Upper lobe of left lung (tissue), 4 donors: ENCODE data around the gene ASTE1.

Experiments used
- EP300 ChIP-seq, 4 donors: sonication (generic); formaldehyde crosslinking; IDR thresholded peaks; one replicate each; pipeline ENCODE4 v1.5.1; 2017; ENCODE audit warnings: antibody characterized with exemption in 4 of 4, control low read depth in 2 of 4
- POLR2A ChIP-seq, 4 donors: fragments of 450-650 bp; IDR thresholded peaks; one replicate each; pipeline ENCODE4 v1.5.1; 2016 to 2017; ENCODE audit warnings: antibody characterized with exemption in 4 of 4, mild to moderate bottlenecking in 2 of 4
- TF ChIP-seq, protein P1 (sequence below), 6 experiments: fragments of 450-650 bp in 4 of 6; fragments of 200-600 bp in 2 of 6; sonication (generic) in 2 of 6; IDR thresholded peaks; one replicate each; pipeline ENCODE4 v1.5.1; 2016 to 2019; ENCODE audit warnings: antibody characterized with exemption in 6 of 6

DNA sequence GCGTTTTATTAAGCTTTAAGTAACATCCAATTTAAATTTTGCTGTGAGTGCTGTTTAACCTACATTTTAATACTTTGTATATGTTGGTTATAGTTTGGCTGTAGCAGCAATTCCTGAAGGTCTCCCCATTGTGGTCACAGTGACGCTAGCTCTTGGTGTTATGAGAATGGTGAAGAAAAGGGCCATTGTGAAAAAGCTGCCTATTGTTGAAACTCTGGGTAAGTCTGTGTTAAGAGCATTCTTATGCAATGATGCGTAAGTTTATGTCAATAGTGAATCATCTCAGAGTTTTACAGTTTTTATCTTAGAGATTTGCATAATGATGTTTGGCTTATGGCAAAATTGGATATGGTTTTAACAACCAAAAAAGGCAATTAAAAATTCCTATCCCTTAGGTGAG is 62.7 kb downstream of the ASTE1 start:
- TF ChIP-seq POLR2A (IDR thresholded peaks at IDR 0.05) (no peak), EP300 (IDR thresholded peaks at IDR 0.05) (no peak)
- TF ChIP-seq, protein P1, sequence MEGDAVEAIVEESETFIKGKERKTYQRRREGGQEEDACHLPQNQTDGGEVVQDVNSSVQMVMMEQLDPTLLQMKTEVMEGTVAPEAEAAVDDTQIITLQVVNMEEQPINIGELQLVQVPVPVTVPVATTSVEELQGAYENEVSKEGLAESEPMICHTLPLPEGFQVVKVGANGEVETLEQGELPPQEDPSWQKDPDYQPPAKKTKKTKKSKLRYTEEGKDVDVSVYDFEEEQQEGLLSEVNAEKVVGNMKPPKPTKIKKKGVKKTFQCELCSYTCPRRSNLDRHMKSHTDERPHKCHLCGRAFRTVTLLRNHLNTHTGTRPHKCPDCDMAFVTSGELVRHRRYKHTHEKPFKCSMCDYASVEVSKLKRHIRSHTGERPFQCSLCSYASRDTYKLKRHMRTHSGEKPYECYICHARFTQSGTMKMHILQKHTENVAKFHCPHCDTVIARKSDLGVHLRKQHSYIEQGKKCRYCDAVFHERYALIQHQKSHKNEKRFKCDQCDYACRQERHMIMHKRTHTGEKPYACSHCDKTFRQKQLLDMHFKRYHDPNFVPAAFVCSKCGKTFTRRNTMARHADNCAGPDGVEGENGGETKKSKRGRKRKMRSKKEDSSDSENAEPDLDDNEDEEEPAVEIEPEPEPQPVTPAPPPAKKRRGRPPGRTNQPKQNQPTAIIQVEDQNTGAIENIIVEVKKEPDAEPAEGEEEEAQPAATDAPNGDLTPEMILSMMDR (IDR thresholded peaks at IDR 0.05): no peak
